HG02870 (cell line): ENCODE data around the gene GABRA5.

ENCODE experiments used
- ATAC-seq: cut with Tn5 transposase; IDR thresholded peaks from one replicate; pipeline ENCODE4 v1.9.1; 2021; ENCODE audit warnings: mild to moderate bottlenecking, moderate library complexity; ENCODE audit not compliant: unreplicated experiment

Gene GABRA5

GRCh38 chr15:26985050-26985449 is 118.2 kb downstream of the GABRA5 start:
- ATAC-seq, result no peak

- ATAC-seq, result no peak
These were observed 129.4 kb downstream of the GABRA5 start for GRCh38 chr15:26996250-26996649.
